OCI-LY1 (cell line): ENCODE data around the gene OTUD6A.

ENCODE experiments used
- CTCF ChIP-seq: fragments of 200-600 bp; sonication (generic), shearing (Covaris generic); IDR thresholded peaks from 2 replicates; pipeline ENCODE4 v1.5.1; 2017; ENCODE audit warnings: mild to moderate bottlenecking, antibody characterized with exemption, low read length, moderate library complexity, mixed read lengths
- EZH2 ChIP-seq: fragments of 200-600 bp; sonication (generic), shearing (Covaris generic); IDR thresholded peaks from 2 replicates; pipeline ENCODE4 v1.8.0; 2017; ENCODE audit warnings: borderline replicate concordance, mixed run types, mild to moderate bottlenecking, antibody characterized with exemption, low read length, moderate library complexity, mixed read lengths

- TF ChIP-seq CTCF: no peak
- TF ChIP-seq EZH2: no peak
Observed at GRCh38 chrX:70022616-70023015, 39.6 kb upstream of the OTUD6A start.
